CMK (cell line): Measurements from ENCODE around the gene PCDH15.
A peak's percentile ranks its signal among the peaks of the same experiment; 100 is the strongest.
"Not testable (repeated sequence)": the region's sequence is repeated elsewhere in the genome, so short reads cannot be mapped to it uniquely, and the experiment has no call there.

ENCODE experiments used
- DNase-seq: peaks from one replicate; pipeline ENCODE4 v3.0.0-alpha.2; 2010; ENCODE audit warnings: low read depth

PCDH15 gene

DNA sequence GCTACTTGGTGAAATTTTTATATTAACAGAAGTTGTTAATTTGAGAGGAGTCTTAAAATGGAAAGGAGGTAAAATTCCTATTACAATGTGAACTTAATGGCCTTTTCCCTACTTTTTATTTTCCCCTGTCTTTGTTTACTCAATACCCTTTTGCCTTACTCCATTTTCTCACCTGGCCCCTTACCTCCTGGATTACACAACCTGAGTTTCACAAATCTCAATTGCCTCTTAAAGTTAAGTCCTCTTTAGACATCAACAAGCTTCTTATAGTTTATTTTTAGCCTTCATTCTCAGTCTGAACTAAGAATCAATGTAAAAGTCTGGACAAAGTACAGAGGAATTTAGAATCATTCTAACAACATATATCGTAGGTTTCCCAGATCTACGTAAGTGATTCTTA, 247.0 kb downstream of the PCDH15 start:
- no peak for DNase-seq

DNA sequence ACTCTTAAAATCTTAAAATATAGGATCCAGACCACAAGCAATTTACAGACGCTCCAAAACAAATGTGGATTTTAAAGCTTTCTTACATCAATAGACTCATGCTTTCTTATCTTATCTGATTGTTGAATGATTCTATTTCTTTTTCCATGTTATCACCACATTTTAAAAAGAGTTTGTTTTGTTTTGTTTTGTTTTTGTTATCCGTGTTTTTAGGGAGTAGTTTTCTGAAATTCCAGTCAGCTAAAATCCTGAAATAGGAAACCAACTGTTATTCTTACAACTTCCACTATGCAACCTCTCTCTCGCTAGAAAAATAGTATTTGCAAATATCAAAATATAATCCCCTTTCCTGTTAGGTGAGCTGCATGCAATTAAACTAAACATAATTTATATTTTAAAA, 251.0 kb downstream of the PCDH15 start:
- DNase-seq = no peak

DNA sequence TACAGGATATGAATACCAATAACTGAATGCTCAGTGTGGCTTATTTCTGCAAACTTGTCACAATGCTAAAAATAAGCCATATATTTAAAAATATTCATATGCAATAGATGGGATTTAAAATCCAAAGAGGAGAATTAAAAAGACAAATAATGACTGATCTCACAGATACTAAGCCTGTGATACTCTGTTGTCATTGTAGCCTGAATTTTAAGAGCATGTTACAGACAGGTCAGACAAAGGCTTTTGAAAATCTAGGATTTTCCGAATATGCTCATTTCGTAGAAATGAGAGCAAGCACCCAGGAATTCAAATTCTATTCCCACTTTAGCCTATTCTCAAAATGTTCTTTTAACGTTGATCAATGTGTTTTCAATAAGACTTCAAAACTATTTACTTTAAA, 269.7 kb downstream of the PCDH15 start:
- DNase-seq = no peak

DNA sequence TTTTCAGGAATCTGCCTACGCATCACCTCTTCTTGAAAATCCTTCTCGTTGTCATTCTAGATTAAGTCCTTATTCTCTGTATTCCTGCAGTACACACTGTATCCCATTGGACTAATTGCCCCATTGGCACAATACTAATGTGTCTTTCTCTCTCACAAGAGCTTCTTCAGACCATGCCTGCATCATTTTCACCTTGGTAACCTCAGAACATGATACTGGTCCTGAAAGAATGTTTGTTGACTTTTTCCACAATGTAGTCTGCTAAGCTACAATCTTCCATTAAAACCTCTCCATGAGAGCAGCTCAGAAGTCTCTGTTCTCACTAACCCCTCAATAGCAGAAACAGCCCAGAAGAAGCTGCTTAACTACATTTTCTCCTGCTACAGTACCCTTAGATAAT, 270.7 kb downstream of the PCDH15 start:
- no peak for DNase-seq

DNA sequence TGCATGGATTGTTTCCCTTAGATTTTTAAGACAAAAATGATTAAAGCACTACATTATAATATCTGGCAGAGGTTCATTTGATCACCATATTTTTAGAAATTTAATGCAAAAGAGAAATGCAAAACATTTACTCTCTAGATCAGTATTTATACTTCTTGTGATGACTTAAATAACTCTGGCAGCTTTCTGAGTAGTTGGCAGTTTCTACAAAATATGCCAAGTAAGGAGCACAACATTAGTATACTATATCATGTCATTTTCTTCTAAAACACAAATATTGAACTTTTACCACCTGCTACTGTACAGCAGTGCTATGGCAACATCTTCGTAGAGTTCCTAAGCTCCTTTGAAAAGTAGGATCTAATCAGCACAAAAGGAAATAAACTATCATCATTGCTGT, 275.2 kb downstream of the PCDH15 start:
- no peak for DNase-seq

DNA sequence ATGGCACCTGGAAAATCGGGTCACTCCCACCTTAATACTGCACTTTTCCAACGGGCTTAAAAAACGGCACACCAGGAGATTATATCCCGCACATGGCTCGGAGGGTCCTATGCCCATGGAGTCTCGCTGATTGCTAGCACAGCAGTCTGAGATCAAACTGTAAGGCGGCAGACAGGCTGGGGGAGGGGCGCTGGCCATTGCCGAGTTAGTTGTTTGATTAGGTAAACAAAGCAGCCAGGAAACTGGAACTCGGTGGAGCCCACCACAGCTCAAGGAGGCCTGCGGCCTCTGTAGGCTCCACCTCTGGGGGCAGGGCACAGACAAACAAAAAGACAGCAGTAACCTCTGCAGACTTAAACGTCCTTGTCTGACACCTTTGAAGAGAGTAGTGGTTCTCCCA, 285.8 kb downstream of the PCDH15 start:
- not testable (repeated sequence) for DNase-seq

DNA sequence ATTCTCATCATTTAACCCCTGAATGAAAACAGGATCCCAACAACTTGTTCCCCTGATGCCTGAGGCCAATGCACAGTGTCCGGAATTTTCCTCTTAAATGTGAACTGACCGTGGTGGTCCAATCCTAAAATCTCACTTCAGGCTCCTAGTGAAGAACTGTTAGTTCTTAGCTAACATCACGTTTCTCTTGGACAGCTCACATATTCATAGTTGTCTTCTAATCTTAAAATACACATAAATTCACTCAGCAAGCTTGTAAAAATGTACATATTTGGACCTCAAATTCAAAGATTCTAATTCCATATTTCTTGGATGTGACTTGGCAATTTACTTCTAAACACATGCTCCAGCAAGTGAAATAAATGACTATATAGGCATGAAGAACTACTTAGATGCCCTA, 297.2 kb downstream of the PCDH15 start:
- DNase-seq = no peak

DNA sequence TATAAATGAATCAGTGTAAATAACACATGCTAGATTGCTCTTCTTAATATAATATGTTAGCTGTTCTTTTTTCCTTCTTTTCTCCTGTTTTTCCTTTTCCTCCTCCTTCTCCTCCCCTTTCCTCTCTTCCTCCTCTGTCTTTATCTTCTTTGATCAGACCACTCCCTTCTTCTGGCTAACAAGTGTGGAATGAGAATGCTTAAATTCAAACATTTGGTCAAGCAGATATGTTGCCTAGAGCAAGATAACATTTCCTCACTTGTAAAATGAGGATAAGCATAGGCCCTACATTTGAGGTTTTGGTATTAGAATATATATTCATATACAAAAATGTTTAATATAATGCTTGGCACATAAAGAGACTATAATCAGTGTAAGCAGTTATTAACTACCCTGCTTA, 299.1 kb downstream of the PCDH15 start:
- no peak for DNase-seq

DNA sequence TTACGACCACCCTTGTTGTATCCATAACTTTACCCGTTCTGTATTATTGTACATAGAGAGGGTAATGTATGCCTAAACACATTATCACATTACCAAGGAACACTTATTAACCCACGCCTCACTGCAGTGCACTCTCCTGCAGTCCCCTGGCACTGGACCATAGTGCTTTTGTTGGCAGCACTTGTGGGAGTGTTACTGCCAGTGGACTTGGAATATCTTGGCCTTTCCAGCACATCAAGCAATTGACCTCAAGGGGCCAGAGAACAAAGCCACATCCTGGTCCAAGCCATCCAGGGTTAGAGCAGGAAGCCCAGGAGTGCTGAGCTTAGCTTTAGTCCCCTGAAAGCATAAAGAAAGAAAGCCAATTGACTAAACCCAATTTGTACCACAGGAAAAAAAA, 304.2 kb downstream of the PCDH15 start:
- no peak for DNase-seq

DNA sequence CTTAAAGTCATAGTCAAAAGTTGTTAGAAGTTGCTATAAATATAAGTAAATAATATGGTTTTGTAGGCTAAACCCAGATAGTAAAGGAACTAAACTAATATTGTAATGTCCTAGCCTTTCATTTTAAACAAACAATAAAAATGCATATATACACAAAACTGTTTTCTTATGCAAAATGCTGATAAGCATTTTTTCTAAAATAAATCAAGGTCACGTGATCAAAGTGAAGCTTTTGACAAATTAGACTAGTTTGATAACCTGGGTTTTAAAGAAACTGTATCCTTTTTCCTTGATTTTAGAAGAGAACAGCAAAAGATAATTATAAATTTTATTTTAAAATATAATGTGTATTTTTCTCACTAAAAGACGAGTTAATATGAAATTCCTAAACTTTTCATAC, 313.3 kb downstream of the PCDH15 start:
- DNase-seq = no peak

DNA sequence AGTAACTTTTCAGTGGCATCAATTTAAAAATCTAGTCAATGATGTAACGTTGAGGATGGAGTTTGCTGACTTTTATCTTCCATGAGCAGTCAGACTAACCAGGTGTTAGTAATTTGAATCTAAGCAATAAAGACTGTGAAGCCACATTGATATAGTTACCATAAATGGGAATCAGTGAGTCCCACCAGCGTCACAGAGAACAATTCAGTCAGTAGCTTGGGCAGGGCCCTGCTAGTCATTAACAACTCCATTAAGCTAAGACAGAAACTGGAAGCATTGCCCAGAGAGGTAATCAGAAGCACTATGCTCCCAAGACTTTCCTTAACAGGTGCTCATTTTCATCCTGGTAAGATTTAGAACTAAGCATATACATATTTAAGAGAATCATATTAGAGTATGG, 315.1 kb downstream of the PCDH15 start:
- DNase-seq = no peak

DNA sequence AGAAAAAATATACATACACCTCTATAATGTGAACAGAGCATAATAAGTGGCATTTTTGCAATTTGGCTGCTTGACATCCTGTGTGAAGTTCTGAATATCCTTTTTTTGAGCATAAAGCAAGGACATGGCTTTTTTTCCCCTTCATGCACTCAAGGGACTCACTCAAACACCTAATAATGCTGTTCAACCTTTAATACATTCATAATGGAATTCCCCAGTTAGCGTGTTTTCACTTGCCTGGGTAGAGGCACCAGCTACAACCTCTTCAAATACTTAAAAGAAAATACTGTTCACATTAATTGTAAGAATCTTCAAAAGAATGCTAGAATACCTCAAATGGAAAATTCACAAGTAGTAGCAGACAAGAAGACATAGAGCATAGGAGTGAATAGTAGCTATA, 316.8 kb downstream of the PCDH15 start:
- DNase-seq = no peak

DNA sequence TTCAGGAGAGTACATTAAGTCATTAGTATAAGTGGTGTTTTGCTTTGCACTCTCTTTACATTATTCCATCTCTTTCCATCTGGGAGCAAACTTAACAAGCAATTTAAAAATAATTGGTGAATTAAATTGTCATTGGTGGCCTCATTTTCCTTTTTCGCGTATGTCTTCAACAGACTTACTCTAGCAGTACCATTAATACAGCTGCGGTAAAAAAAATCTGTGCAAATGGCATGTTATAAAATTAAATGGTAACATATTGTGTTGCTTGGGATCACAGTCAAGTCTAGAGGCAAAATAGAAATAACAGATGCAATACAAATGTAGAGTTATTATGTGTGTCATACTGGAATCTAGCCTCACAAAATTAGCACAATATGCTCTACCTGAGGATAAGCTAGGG, 322.4 kb downstream of the PCDH15 start:
- DNase-seq = no peak

DNA sequence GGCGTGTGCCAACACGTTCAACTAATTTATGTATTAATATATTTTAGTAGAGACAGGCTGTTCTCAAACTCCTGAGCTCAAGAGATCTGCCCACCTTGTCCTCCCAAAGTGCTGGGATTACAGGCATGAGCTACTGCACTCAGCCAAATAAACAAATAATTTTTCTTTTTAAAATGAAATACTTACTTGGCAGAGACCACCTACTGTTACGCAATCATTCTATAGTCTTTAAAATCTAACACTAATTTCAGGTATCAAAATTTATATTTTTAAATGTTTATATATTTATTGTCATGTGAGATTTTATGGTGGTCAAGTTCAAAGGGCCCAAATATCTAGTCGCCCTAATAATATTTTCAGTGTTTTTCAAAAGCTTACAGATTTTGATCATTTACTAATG, 323.3 kb downstream of the PCDH15 start:
- no peak for DNase-seq

DNA sequence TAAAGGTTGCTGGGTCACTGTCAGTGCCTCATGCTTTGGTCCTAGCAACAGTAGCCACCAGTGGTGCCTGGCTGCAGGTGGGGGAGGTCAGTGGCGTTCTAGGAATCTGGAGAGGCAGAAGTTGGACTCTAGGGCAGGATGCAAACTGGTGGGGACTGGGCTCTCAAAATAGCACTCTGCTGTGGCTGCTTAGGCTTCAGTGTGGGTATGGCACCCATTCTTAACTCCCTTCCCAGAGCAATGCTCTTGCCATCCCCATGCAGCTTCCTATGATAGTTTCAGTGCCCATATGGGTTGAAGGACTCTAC, 330.8 kb downstream of the PCDH15 start:
- no peak for DNase-seq

DNA sequence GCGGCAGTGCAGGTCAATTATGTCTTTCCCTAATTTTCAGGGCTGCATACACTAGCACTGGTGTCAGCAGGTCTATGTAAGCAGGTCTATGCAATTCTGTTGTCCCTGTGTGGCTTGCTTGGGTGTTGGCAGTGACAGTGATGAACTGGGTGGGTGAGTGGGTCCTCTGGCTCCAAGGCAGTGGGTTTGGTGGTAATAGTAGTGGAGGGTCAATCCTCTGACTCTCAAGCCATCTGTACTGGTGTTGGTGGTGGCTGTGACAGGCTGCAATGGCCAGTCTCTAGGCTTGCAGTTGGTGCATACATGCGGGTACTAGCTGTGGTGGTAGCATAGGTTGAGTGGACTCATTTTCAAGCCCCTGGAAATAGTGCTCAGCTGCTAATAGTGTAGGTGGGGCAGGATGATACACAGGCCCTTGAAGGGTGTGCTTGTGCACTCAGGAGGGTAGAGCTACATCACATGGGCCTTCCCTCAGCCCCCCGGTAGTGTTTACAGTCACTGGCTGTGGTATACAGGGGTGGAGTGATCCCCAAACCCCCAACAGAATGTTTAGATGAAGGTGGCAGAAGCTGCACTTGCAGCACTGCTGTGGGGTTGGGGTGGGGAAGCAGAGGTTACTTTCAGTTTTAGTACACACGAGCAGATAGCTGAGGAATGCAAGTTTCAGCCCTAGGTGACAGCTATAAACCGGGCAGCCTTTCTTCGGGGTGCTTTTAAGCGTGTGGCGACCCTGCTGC, 331.3 kb downstream of the PCDH15 start:
- no peak for DNase-seq

DNA sequence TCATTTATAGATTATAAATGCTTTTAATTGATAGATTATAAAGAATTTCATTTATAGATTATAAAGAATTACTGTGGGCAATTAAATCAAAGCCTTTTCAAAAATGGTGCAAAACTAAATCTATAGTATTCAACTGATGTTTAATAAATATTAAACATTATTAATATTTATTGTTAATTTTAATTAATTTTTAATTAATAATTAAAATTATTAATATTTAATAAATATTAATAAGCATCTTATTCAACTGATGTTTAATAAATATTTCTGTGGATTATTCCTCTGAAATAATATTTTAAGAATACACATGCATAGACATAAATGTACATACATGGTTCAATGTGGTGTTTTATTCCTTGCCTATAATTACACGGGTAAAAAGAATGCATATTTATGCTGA, 346.8 kb downstream of the PCDH15 start:
- DNase-seq = no peak

DNA sequence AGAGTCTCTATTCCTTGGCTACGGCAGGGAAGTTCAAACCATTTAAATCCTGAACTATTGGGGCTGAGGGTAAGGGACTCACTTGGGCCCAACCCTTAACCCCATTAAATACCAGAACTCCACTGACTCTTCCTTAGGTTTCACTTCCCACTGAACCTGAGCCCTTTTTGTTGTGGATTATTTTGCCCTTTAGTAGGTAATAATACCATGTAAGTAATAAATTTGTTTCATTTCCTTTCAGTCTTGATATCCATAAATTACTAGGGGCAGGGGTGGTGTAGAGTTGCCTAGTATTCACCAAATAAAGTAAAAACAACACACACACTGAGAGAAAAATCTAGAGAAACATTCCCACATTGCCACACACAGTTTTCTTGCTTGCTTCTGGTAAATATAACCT, 352.0 kb downstream of the PCDH15 start:
- DNase-seq = no peak

DNA sequence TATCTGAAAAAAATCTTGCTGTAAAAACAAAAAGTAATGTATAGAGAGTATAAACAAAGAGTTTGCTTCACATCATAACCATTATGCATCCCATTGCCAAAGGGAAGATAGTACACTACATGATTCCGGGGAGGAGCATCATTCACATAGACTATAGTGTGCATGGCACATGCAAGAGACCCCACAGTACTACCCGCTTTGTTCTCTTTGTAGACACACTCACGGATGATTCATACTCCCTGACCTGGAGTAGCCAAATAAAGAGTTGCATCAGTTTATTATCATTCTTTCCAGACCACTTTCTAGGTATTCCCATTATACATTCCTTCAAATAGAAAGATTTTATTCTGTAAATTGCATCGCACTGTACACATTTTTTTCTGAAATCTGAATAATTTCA, 356.9 kb downstream of the PCDH15 start:
- no peak for DNase-seq

DNA sequence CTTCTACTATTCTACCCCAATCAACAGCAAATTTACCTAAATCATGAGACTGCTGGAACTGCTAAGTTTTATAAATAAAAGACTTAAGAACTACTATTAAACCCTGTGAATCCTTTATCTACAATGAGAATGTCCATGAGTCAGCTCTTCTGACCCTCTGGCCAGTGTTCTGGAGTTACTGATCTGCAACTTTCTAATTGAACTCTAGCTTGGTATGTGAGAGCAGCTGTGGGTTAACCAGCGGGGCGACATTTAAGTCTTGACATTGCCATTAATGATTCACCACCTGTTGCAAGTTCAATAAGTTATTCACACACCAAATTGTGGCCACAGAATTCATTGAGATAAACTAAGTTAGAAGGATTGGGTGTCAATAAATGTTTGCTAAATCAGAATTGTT, 359.8 kb downstream of the PCDH15 start:
- no peak for DNase-seq

DNA sequence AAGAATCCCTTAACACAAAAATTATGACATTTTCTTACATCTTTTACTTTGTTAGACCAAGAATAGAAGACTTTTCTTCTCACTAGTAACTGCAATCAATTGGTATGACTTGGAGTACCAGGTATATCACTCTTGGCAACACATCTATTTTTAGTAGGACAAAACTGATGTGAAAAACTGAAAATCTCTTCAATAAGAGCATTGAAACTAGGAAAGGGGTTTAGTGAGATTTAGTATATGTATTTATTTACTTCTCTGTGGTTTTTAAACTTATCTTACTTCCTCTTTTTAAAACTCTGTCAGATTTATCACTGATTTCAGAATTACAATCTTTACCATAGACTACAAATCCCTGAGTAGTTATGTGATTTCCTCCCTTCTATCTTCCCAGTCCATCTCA, 366.2 kb downstream of the PCDH15 start:
- DNase-seq = no peak

DNA sequence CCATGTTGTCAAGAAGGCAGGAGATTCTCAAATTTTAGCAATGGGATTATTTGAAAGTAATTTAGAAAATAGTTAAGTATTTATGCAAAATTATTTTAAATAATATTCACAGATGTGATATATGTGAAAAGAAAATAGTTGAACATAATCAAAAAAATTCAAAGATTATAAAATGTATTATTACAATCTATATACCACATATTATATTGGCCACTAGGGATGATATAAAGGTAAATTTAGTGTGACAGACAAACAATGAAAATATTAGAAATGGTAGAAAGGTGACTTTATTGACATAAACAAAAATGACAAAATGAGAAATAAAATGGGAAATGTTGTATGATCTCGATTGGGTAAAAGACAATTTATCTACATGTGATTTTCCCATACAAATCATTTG, 385.5 kb downstream of the PCDH15 start:
- no peak for DNase-seq

DNA sequence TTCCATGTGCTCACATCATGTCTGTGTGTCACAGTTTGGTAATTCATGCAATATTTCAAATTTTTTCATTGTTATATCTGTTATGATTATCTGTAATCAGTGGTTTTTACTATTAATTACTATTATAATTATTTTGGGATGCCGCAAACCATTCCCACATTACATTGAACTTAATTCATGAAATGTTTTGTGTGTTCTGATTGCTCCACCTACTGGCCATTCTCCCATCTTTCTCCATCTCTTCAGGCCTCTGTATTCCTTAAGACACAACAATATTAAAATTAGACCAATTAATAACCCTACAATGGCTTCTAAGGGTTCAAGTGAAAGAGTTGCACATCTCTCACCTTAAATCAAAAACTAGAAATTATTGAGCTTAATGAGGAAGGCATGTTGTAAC, 398.5 kb downstream of the PCDH15 start:
- peak; percentile 1 for DNase-seq

DNA sequence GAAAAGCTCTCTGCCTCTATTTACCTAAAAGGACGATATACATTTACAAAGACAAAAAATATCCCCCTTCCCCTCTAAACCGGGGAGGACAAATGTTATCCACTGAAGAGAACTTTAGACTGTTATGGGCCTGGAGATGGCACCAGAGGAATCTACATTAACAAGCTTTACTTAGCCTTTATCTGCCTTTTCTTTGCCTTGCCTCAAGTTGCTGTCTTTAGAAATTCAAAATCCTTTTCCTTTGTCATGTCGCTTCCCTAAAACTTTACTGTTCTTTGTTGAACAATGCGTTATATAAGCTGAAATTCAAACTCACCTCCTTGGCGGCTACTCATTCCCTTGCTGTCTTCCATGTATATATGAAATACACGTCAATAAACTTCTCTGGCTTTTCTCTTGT, 405.0 kb downstream of the PCDH15 start:
- no peak for DNase-seq

DNA sequence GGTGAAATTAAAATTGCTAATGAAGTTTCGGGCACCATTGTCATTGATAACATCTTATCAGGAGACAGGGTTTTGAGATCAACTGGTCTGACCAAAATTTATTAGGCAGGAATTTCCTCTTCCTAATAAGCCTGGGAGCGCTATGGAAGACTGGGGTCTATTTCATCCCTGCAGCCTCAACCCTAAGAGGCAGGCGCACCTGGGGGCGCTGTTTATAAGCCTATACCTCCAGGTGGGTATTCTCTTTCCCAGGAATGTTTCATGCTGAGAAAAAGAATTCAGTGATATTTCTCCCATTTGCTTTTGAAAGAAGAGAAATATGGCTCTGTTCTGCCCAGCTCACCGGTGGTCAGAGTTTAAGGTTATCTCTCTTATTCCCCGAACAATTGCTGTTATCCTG, 406.4 kb downstream of the PCDH15 start:
- not testable (repeated sequence) for DNase-seq
